ENCODE measurements around the gene ALPK1.

The ALPK1 gene

DNA sequence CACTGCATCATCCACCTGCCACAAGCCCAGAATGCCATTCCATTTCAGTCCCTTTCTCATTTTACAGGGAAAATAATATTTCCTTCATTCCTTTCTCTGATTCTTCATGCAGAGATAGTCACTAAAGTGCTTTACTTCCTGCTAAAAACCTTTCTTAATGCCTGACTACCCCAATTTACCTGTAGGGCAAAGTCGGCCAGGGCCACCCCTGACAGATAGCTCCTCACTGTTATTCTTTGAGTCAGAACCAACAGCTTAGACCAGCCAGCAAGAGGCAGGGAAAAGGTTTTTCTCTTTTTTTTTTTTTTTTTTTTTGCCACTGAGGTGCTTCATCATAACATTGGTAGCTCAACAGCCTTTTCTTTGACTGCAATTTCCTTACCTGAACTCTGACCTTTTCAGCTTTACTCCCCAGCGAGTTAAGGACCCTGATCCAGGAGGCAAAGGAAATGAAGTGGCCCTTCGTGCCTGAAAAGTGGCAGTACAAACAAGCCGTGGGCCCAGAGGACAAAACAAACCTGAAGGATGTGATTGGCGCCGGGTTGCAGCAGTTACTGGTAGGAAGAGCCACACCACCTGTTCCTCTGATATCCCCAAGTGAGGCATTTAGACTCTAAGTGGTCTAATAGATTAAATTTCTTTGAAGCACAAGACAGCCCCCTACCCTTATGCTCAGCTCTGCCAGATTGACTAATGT lies 85.0 kb downstream of the ALPK1 start:
- TF ChIP-seq, protein P1, sequence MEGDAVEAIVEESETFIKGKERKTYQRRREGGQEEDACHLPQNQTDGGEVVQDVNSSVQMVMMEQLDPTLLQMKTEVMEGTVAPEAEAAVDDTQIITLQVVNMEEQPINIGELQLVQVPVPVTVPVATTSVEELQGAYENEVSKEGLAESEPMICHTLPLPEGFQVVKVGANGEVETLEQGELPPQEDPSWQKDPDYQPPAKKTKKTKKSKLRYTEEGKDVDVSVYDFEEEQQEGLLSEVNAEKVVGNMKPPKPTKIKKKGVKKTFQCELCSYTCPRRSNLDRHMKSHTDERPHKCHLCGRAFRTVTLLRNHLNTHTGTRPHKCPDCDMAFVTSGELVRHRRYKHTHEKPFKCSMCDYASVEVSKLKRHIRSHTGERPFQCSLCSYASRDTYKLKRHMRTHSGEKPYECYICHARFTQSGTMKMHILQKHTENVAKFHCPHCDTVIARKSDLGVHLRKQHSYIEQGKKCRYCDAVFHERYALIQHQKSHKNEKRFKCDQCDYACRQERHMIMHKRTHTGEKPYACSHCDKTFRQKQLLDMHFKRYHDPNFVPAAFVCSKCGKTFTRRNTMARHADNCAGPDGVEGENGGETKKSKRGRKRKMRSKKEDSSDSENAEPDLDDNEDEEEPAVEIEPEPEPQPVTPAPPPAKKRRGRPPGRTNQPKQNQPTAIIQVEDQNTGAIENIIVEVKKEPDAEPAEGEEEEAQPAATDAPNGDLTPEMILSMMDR (IDR thresholded peaks at IDR 0.05; ENCODE audit: control extremely low read depth, extremely low read depth, low read depth, missing control alignments) = no peak
- ChIA-PET CTCF (interaction anchor here (1.0 to 4.6 kb wide), 4 partner anchors 14 to 18 kb away, joined by 3 to 25 read pairs (median 4); no protein-coding TSS in a partner anchor), POLR2A (no interaction called here)
- no peak for DNase-seq (ENCODE audit: extremely low spot score)

DNA sequence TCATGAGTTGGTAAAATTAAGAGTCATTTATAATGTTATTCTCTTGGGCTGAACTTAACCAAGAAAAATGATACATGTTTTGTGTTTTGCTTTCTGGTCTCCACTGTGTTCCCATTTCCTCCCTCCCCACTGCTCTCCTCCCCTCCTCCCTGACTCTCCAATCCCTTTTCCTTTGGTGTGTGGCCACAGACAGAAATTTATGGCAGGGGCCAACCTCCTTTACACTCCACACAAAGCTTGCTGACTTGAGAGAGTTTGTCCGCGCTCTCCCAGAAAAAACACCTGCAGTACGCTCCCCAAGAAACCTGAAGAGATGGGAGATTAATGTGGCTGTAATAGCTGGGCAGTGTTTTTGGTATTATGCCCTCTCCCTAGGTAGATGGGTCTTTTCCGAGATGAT lies 88.9 kb downstream of the ALPK1 start:
- CTCF ChIA-PET = interaction anchor here (1.6 to 3.3 kb wide), 3 partner anchors 10 to 17 kb away, joined by 3 to 18 read pairs (median 6); no protein-coding TSS in a partner anchor
- POLR2A ChIA-PET = no interaction called here
- TF ChIP-seq, protein P1 (IDR thresholded peaks at IDR 0.05; ENCODE audit: control extremely low read depth, extremely low read depth, low read depth, missing control alignments) = no peak
- no peak for DNase-seq (ENCODE audit: extremely low spot score)

DNA sequence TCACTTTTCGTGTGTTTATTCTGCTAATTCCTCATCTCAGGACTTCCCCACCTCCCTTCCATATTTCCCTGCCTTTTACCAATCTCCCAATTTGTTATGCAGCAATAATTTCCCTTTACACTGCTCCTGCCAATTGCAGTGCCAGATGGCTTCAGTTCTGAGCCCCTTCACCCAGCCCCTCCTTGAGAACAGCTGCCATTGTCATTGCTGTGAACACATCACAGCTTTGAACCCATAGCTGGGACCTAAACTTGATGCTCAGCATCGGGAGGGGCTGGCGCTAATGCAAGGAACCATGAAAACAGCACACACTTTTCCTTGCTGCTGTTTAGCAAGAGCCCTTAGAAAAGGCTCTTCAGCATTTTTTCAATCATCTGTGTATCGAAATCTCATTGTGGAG lies 104.9 kb downstream of the ALPK1 start:
- CTCF ChIA-PET = interaction anchor here (0.8 to 1.0 kb wide), 2 partner anchors 12 to 19 kb away, joined by 3 read pairs; no protein-coding TSS in a partner anchor
- TF ChIP-seq, protein P1 (IDR thresholded peaks at IDR 0.05; ENCODE audit: control extremely low read depth, extremely low read depth, low read depth, missing control alignments) = no peak
- POLR2A ChIA-PET = no interaction called here
- DNase-seq (ENCODE audit: extremely low spot score) = no peak

DNA sequence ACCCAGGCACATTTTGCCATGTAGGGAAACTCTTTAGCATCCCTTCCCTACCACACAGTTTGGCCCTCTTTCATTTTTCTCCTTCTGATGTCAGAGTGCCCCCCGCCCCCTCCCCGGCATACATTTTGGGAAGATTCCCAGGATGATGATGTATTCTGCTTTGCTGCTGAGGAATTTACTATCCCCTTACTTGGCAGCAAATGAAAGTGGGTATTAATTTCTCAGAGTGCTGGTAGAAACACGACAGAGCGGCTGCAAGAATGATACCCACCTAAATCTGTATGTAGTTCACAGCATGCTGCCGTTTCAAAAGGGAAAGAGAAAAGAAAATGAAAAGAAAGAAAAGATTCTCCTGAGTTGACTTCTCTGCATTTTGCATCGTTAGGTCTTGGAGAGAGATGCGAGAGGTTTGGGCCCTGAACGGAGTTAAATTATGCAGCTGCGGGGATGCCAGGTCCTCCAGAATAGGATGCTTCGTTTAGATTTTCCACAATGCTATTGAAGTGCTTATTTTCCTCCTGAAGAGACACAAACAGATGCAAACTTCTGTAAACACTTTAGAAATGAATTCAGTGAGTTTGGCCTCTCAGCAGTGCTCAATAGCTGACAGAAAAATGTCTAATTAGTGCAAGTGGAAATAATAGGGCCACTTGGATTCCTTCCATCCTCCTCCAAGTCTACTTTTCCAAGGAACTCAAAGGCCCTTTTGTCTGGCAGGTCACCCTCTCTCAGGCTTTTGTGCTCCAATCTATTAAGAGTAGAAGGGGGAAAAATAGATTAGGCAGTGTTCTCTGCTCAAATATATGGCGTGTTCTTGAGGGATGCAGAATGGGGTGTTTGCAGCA lies 106.2 kb downstream of the ALPK1 start:
- POLR2A ChIA-PET = no interaction called here
- CTCF ChIA-PET = interaction anchor here (1.0 kb wide), 1 partner anchor 13 kb away, joined by 3 read pairs; no protein-coding TSS in a partner anchor
- no peak for DNase-seq (ENCODE audit: extremely low spot score)
- TF ChIP-seq, protein P1 (IDR thresholded peaks at IDR 0.05; ENCODE audit: control extremely low read depth, extremely low read depth, low read depth, missing control alignments) = no peak

GRCh38 chr4:112410364-112410763 lies 113.2 kb downstream of the ALPK1 start:
- ChIA-PET CTCF (interaction anchor here (3.4 kb wide), 1 partner anchor 11 kb away, joined by 9 read pairs; no protein-coding TSS in a partner anchor), POLR2A (no interaction called here)
- TF ChIP-seq, protein P1 (IDR thresholded peaks at IDR 0.05; ENCODE audit: control extremely low read depth, extremely low read depth, low read depth, missing control alignments) = no peak

GRCh38 chr4:112410804-112411203 lies 113.6 kb downstream of the ALPK1 start:
- no peak for DNase-seq (ENCODE audit: extremely low spot score)
- ChIA-PET CTCF (no interaction called here), POLR2A (no interaction called here)
- TF ChIP-seq, protein P1 (IDR thresholded peaks at IDR 0.05; ENCODE audit: control extremely low read depth, extremely low read depth, low read depth, missing control alignments) = no peak

More at GRCh38 chr4:112410364-112410763, 113.2 kb downstream of the ALPK1 start:
- no peak for DNase-seq (ENCODE audit: extremely low spot score)

Data from GM10248 (cell line).